HG02571 (cell line): ENCODE results near the gene ZNF302.
A peak's percentile ranks its signal among the peaks of the same experiment; 100 is the strongest.
"Not testable (repeated sequence)": the region's sequence is repeated elsewhere in the genome, so short reads cannot be mapped to it uniquely, and the experiment has no call there.

ENCODE experiments used
- ATAC-seq: cut with Tn5 transposase; IDR thresholded peaks from one replicate; pipeline ENCODE4 v1.9.1; 2021; ENCODE audit warnings: mild to moderate bottlenecking, moderate library complexity; ENCODE audit not compliant: unreplicated experiment

ZNF302 gene

DNA sequence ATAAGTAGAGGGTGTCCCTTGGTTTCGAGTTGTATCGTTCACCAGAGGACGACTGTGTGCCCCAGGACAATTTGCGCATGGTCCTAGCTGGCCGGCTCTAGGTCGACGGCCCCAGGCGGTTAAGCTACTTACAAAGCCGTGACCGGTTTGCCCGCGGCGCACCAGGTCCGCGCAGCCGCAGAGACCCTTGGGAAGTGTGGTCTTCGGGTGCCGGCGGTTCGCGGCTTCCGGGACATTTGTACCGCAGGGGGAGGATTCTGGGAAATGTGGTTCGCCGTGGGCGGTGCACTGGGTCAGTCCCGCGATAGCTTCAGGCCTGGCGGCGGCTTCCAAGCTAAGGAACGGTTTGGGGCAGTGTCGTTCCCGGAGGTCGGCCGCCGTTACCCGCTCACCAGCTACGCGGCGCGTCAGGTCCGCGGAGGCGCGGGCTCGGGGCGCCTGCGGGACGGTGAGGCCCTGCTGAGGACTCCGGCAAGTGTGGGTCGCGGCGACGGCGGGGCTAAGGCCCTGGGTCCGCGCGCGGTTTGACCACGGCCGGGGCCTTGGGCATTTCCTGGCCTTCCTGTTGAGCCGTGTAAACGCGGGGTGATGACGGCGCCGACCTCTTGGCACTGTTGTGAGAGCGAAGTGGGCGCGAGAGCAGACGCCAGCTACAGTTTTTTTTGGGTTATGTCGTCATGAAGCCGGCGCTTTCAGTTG is at the start of gene ZNF302:
ZNF302 (plus strand) TSS at position 293 of the 699 bp plus-strand sequence. CDS start 1,127 bp downstream, outside the sequence.
- ATAC-seq, result peak; percentile 92

GRCh38 chr19:34633802-34634201 is 43.7 kb upstream of the ZNF302 start:
- no peak for ATAC-seq

DNA sequence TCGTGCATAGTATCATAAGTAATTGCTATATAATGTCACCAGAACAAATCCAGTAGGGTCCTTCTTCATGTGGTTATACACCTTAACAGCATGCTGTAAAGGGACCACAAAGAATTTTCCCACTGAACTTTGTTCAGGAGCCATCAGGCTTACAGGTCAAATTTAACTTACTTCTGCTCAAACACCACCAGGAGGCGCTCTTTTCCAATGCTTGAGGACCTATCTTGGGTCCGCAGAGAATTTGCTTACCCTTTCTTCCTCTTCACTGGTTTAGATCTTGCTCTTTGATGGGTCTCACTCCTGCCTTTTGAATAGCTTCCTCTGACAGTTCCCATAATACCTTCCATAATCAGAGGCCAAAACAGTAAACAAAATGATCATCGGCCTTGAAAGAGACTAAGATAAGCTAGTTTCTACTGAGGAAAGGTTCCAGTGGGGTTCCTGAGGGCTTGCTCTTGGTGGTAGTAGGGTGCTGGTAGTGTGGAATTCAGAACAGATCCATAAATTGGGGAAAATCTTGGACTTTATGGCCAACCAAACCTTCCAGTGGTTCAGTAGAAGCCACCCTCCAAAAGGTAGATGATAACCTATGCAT is 37.9 kb upstream of the ZNF302 start:
- ATAC-seq, result no peak

DNA sequence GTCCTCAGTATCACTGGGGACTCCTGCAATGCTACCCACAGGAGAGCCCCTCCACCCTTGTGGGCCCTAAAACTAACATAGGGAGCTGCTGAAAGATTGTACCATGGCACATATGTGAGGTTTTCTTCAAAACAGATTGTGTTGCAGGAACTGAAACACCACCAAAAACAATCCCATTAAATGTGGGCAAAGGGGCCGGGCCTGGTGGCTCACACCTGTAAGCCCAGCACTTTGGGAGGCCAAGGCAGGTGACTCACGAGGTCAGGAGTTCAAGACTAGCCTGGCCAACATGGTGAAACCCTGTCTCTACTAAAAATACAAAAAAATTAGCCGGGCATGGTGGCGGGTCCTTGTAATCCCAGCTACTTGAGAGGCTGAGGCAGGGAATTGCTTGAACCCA is 35.2 kb upstream of the ZNF302 start:
- no peak for ATAC-seq

DNA sequence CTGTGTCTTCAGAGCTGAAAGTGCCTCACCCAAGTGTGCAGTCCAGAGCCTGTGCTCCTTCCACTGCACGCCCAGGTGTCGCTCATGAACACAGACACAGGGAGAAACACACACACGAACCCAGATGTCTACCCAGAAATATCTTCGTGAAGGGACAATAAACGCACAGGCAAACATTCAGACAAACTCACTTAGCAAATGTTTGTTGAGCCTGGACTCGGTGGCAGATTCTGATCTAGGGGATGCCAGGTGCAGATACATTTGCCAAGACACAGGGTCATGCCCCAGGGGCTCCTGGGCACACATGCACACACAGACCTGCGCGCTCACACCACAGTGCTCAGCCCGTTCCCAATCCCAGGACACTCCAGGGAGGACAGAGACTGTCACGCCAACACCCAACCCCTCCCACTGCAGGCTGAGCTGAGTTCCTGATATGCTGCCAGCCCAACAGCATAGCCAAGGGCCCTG is 32.5 kb upstream of the ZNF302 start:
- ATAC-seq, result no peak

DNA sequence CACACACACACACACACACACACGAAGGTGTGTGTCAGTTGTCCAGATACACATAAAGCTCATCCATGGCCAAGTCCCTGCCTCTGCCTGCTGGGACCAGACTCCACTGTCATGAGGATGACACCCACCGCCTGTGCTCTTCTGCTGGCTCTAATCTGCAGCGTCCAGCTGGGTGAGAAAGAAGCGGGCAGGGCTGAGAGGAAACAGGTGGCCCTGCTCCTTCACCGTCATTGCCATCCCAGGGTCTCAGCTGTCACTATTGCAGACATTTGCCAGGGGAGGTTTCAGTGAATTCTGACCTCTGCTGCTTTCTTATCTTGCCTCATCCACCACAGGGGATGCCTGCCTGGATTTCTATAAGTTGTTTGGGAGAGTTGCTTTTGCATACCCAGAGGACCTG is 31.9 kb upstream of the ZNF302 start:
- ATAC-seq, result no peak

GRCh38 chr19:34649886-34650543 is 27.5 kb upstream of the ZNF302 start:
- no peak for ATAC-seq

- ATAC-seq, result no peak
These were observed 25.7 kb upstream of the ZNF302 start for GRCh38 chr19:34651747-34652146.

GRCh38 chr19:34654796-34655195 is 22.7 kb upstream of the ZNF302 start:
- ATAC-seq, result no peak

- no peak for ATAC-seq
These were observed 21.8 kb upstream of the ZNF302 start for GRCh38 chr19:34655651-34656050.

DNA sequence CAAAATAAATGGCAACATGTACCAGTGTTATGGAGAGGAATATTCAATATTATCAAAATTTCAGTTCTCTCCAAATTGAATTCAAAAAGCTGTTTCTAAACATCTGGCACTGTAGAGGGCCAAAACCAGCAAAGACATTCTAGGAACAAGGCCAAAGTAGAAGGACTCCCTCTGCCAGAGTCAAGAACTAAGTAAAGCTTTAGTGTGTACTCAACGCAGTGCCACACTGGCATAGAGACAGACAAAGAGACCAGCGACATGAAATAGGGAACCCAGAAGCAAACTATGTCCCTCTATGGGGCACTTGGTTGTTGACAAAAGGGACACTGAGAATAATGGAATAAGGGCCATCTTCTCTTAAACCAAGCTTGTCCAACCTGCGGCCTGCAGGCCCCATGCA is 16.1 kb upstream of the ZNF302 start:
- ATAC-seq, result no peak

GRCh38 chr19:34662919-34663318 is 14.6 kb upstream of the ZNF302 start:
- no peak for ATAC-seq

- ATAC-seq, result no peak
These were observed 13.3 kb upstream of the ZNF302 start for GRCh38 chr19:34664168-34664567.

DNA sequence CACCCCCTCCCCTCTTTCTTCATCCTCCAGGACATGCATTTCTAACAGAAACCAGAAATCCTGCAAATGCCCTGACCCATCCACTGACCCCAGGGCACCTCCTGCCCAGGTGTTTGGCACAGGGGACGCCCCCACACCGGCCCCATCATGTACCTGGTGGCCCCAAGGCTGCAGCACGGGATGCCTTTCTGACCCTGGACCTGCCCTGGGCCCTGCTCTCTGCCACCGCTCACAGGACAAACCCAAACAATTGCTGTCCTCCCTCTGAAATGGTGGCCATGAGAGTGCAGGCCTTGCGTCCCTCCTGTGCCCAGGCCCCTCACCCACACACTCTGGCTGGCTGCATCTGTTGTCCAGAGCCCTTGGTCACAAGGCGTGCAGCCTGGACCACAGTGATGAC is 12.6 kb upstream of the ZNF302 start:
- ATAC-seq, result no peak

DNA sequence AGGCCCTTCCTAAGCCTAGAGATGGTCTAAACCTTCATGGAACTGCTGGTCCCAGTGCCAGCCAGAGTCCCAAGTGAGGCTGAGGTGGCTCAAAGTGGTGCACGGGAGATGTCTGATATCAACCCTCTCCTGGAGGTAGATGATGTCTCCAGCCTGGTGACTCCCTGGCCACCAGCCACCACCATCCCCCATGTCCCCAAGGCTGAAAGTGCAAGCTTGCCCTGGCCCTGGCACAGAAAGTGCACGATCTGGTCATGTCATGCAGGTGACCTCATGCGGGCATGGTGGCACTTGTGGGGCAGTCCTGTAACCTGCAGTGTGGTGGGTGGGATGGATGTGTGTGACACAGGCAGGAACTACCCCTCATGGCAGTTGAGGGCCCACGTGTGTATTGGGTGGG is 12.2 kb upstream of the ZNF302 start:
- not testable (repeated sequence) for ATAC-seq

- no peak for ATAC-seq
These were observed 11.1 kb upstream of the ZNF302 start for GRCh38 chr19:34666200-34666957.

GRCh38 chr19:34666958-34667265 is 10.6 kb upstream of the ZNF302 start:
- ATAC-seq, result no peak

- no peak for ATAC-seq
These were observed 10.0 kb upstream of the ZNF302 start for GRCh38 chr19:34667349-34668076.

DNA sequence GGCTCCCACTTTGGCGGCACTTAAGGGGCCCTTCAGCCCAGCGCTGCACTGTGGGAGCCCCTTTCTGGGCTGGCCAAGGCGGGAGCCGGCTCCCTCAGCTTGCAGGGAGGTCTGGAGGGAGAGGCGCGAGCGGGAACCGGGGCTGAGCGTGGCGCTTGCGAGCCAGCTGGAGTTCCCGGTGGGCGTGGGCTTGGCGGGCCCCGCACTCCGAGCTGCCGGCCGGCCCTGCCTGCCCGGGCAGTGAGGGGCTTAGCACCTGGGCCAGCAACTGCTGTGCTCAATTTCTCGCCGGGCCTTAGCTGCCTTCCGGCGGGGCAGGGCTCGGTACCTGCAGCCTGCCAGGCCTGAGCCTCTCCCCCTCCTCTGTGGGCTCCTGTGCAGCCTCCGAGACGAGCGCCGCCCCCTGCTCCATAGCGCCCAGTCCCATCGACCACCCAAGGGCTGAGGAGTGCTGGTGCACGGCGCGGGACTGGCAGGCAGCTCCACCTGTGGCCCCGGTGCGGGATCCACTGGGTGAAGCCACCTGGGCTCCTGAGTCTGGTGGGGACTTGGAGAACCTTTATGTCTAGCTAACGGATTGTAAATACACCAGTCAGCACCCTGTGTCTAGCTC is 9.3 kb upstream of the ZNF302 start:
- ATAC-seq, result not testable (repeated sequence)

DNA sequence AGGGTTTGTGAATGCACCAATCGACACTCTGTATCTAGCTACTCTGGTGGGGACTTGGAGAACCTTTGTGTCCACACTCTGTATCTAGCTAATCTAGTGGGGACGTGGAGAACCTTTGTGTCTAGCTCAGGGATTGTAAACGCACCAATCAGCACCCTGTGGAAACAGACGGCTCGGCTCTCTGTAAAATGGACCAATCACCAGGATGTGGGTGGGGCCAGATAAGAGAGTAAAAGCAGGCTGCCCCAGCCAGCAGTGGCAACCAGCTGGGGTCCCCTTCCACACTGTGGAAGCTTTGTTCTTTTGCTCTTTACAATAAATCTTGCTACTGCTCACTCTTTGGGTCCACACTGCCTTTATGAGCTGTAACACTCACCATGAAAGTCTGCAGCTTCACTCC is 8.8 kb upstream of the ZNF302 start:
- ATAC-seq, result not testable (repeated sequence)
